GM19328 (cell line): ENCODE results near the gene RIC3.

Experiments
- ATAC-seq: cut with Tn5 transposase; IDR thresholded peaks from one replicate; pipeline ENCODE4 v1.9.1; 2021; ENCODE audit warnings: mild to moderate bottlenecking, moderate library complexity; ENCODE audit not compliant: unreplicated experiment

RIC3 gene

DNA sequence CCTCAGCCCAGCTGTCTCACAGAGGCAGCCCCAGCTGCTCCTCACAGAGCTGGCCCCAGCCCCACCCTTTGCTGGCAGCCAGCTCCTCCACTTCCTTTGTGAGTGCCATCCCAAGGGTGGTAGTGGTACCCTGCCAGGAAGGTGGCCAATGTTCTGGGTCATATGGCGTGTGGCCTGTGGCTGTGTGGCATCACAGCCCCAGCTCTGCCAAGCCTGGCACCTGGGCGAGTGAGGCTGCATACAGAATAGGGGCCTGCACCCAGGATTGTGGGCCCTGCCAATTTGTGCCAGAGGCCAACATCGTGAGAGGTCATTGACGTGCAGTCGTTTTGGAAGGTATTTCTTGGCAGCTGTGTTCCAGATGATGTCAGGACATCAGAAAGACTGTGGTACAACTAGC, 77.1 kb downstream of the RIC3 start:
- ATAC-seq: no peak

GRCh38 chr11:8090756-8091155, 78.1 kb downstream of the RIC3 start:
- no peak for ATAC-seq

DNA sequence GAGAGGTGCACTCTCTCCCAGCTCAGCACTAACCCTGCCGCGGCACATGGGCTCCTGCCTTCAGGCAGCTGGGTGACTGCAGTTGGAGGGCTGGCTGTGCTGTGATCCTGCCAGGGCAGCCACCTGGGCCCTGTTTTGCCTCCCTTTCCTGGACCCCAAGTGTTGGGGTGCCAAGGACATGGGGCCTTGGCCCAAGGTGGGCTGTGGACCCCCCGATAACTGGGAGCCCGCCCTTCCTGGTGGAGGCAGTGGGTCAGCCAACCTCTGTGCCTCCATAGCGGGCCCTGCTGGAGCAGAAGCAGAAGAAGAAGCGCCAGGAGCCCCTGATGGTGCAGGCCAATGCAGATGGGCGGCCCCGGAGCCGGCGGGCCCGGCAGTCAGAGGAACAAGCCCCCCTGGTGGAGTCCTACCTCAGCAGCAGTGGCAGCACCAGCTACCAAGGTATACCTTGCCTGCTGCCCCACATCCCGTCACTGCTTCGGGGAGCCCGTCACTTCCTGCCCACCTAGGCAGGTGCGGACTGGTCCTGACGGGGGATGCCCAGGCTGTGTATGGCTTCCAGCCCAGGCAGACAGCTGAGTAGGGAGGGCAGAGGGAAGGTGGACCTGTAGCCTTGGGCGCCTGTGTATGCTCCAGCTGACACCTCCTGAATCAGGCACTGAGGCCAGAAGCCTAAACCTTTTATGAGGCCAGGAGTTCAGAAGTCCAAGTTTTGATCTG, 78.9 kb downstream of the RIC3 start:
- ATAC-seq: no peak

DNA sequence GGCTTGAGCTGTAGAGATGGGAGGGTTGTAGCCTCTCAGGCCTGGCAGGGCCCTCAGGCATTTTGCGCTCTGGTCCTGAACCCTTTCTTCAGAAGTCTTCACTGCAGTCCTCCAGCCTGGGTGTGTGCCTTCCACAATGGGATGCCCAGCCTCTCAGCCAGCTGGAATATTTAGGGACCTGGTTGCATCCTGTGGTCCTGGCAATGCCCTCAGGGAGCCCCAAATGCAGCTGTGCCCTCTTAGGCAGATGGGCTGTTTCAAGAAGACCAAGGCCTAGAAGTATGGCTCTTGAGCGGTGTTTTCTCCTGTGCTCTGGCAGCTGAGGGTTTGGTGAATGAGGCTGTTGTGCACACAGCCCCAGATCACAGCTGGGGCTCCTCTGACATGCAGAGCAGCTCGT, 81.1 kb downstream of the RIC3 start:
- ATAC-seq: no peak

GRCh38 chr11:8087185-8087584, 81.6 kb downstream of the RIC3 start:
- ATAC-seq: no peak

DNA sequence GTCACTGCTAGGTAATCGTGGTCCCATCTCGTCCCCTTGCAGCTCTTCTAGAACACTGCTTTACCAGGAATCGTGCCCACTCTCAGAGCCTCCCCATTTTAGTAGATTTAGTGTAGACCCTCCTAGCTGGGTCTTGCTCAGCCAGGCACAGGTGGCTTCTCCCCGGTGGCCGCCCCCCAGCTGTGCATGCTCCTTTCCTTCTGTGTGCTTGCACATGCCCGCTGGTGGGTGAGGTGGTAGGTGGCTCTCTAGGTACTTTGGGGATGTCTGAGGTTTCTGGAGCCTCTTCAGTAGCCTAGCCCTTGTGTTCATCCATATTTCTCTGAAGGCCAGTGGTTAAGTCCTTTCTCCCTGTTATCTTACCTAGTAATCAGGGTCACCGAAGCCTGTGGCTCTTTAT, 82.3 kb downstream of the RIC3 start:
- no peak for ATAC-seq

DNA sequence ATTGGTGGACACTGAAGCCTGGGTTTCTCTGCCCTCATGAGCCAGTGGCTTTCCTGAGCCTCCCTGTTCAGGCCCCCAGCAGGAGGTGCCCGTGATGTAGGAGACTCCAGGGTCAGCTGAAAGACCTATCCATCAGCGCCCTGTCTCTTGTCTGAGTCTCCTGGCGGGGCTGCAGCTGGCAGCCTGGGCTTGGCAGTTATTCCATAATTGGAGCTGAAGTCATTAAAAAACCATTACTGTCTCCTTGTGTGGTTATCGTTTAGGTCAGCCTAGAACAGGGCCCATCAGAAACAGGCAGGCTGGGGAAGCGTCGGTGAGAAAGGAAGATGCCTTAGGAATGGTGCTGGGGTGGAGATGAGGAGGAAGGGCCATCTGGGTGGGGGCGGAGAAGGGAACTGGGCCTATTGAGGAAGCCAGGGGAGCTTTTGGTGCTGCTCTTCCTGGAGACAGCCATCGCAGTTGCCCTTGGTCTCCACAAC, 82.8 kb downstream of the RIC3 start:
- no peak for ATAC-seq

GRCh38 chr11:8085011-8085645, 83.7 kb downstream of the RIC3 start:
- ATAC-seq: no peak

DNA sequence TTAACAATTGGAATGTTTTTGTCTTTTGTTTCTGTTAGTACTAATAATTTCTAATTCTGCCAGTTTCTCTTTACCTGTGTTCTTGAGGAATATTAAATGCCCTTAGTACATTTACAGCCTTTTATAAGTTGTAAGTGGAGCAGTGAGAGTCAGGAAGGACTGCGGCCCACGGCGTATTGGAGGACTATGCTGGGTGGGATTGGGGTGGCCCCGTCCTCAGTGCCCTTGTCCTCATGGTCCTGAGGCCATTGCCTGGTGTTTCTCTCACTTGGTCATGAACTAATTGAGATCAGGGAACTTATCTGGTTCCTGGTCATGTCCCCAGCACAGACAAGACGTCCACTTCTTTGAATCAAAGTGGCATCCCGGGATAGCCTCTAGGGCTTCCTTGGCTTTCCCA, 84.5 kb downstream of the RIC3 start:
- ATAC-seq: no peak

DNA sequence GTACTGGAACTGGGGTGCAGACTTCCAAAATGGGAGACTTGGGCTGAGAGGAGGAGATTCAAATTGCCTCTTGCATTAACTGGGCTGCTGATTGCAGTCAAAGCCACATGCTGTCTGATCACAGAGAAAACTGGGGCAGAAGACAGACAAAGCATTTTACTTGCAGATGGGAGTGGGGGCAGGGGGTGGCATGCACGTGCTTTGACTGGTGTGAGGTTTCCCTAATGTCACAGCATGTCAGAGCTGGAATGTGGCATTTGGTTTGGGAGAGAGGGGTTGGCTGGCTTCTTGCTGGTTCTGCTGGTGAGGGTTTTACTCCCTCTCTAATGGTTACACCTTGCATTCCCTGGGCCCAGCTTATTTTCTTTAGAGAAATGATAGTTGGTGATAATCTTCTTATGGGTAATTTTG, 84.9 kb downstream of the RIC3 start:
- no peak for ATAC-seq

GRCh38 chr11:8083088-8083395, 85.8 kb downstream of the RIC3 start:
- ATAC-seq: no peak

GRCh38 chr11:8082391-8083087, 86.3 kb downstream of the RIC3 start:
- no peak for ATAC-seq

GRCh38 chr11:8081591-8082250, 87.1 kb downstream of the RIC3 start:
- ATAC-seq: no peak

- ATAC-seq: no peak
These were observed 87.9 kb downstream of the RIC3 start, which contains the start of gene TUB for GRCh38 chr11:8080674-8081590. Gene TUB (plus strand): TSS chr11:8081211. CDS start chr11:8081511, 300 bp downstream.

DNA sequence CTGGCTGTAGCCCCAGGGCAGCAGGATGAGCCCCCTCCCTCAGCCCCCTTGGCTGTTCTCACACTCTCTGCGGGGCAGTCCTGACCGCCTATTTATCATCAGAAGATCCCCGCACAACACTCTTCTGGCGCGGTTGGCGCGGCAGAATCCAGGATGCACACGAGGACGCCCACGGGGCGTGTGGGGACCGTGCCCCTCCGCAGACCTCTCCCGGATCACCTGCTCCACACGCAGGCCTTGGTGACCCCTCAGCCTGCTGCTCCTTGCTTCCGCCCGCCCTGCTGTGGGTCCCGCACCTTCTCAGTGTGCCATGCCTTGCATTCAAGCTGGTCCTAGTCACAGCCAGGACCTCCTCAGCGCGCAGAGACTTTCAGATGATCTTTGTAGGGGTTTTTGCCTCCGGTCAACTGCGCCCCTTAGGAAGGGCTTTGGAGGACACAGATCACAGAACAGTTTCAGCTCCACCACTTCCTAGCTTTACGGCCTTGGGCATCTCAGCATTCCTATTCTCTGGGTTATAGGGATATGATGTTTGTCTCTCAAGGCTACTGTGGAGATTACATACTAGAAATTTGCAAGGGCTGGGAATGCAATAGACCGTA, 88.7 kb downstream of the RIC3 start:
- no peak for ATAC-seq

DNA sequence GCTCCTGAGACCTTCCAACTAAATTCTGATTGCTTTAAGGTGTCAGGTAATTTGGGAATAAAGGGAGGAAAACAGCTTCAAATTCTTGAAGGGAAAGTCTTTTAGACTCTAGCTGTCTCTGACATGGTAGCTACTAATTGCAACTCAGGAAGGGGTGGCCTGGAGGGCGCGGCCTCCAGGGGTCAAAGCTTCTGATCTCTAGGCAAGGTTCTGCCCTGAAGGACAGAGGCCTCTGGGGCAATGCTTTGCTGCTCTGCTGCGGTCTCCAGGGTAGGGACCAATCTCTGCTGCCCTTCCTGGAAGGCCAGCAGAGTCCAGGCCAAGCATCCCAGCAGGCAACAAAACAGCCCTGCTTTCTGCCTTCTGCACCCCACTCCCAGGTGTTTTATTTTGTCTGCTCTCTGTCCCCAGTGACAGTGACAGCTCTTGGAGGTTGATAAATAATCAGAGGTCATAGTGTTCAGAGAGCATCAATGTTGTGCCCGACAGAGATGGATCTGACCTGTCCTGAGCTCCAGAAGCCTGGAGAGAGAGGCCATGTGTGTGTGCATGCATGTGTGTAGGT, 89.6 kb downstream of the RIC3 start:
- ATAC-seq: no peak

DNA sequence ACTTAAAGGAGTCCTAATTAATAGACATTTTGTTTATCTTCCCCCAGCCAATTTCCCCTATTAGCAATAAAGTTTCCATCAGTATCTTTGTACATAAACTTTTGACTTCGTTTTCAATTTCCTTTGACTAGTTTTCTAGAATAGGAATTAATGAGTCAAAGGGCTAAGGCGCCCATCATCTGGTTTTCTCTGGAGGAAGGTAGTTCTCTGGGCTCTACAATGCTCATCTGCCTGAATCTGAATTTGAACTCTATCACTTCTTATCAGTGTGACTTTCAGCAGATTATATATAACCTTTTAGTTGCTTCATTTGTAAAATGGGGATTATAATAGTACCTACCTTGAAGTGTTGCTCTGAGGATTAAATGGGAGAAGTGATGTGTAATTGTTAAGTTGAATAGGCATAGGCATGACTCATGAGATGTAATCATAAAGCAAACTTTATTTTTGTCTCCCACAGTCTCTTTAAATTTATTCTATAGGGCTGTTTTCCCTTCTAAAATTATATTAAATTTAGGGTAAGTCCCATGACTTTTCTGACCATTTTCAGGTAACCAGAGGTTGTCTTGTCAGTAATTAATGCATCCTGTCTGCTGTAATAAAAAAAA, 93.6 kb downstream of the RIC3 start:
- ATAC-seq: no peak

DNA sequence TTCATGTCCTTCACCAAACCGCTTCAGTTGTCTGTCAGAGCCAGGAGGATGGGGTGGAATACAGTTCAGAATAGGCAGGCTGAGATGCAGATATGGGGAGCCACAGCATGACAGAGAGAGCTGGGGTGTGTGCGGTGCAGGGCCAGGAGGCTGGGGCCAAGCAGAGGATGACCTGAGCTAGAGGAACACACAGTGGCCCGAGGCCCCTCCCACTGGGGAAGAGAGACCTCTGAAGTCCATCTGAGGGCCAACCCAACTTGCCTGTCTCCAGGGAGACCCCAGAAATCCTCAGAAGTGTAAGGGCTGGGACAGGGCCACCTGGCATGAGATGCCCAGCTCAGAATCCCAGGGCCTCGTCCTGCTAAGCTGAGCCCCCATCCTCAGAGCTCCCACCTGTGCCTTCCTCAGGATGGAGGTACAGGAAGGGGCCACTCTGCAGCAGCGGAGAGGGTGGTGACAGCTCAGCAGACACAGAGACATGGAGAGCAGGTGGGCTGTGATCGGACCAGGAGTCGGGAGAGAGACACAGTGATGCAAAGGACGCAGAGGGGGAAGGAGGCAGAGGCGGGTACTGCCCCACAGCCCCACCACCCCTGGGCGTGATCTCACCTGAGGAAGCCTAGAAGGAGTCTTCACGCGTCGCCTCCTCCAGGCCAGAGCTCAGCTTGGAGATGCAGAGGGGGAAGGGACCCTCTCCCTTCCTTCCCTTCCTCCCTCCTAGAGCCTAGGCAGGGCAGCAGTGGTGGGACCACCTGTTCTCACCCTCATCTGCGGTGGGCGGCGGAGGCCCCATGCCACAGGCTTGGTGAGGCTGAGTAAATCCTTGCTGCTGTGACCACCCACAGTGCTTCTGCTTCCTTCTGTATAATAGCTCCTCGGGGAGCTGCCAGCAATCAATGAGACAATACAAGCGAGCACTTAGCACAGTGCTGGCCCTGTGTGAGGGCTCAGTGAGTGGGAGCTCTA, 96.9 kb downstream of the RIC3 start:
- no peak for ATAC-seq
